GM19238 (cell line): ENCODE measurements around the gene GNG7.
"Not testable (repeated sequence)": the region's sequence is repeated elsewhere in the genome, so short reads cannot be mapped to it uniquely, and the experiment has no call there.

Experiments used
- DNase-seq: peaks from one replicate; pipeline ENCODE4 v3.0.0; 2011; ENCODE audit warnings: low spot score; ENCODE audit not compliant: insufficient read length

GNG7 gene

DNA sequence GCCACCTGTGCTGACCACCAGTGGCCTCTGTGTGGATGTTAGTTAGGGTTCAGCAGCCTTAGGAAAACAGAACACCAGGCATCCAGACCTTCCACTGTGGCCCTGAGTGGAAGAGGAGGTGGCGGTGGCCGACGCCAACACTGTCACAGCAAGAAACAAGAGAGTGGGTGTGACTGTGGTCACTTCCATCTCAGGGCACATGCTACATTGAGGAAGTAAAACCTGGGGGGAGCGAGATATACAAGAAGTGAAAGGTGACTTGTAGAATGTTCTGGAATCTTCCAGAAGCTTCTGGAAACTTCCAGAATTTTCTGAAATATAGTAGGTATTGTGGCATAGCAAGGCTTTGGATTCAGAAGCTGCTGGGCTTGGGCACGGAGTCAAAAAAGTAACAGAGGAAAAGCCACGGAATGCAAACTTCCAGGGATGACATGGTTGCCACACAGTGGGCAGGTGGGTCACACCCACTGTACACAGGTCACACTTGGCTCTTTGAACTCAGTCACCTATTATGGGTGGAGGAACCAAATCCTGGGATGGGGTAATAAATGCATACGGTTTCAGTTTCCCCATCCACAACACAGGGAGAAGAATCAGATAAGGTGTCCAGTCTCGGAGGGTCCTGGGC is 24.3 kb downstream of the GNG7 start:
- peak; percentile 78 for DNase-seq

DNA sequence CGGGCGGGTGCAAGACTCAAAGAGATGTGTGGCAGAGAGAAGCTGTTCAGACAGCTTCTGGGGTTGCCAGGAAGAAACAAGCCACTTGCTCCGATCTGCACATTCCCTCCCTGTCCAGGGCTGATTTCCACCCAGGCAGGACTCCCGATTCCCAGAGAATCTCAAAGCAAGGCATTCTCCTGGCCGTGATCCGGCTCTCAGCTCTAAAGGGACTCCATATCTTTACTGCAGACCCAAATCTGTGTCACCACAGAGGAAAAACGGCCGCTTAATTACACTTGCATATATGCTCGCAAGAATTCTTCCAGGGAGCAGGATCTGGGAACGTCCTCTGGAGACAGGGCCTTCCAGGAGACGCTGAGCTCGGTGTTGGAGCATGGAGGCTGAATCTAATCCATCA is 25.7 kb downstream of the GNG7 start:
- no peak for DNase-seq

DNA sequence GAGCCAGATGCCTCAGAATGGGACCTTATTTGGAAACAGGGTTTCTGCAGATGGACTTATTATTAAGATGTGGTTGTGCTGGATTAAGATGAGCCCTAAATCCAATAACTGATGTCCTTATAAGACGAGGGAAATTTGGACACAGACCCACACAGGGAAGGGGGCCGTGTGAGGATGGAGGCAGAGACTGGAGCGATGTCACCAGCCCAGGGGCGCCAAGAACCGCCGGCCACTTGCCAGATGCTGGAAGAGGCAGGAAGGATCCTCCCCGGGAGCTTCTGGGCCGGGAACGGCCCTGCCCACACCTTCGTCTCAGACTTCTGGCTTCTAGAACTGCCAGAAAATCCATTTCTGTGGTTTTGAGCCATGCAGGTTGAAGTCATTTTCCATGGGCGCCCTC is 26.6 kb downstream of the GNG7 start:
- no peak for DNase-seq

DNA sequence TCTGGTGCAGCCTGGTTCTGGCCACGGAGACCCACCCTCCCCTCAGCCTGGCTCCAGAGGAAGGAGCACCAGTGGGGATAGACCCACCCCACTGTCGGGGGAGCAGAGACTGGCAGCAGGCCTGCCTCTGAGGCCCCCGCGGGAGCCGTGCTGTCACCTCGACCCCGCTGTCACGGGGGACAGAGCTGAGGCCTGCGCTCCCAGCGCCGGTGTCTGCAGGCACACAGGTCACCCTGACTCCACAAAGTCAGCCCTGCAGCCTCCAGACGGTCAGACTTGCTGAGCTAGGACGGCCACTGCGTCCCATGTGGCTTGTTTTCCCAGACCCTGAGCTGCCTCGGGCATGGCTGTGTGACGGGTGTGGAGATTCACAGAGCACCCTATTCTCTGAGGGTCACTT is 32.3 kb downstream of the GNG7 start:
- DNase-seq: no peak

DNA sequence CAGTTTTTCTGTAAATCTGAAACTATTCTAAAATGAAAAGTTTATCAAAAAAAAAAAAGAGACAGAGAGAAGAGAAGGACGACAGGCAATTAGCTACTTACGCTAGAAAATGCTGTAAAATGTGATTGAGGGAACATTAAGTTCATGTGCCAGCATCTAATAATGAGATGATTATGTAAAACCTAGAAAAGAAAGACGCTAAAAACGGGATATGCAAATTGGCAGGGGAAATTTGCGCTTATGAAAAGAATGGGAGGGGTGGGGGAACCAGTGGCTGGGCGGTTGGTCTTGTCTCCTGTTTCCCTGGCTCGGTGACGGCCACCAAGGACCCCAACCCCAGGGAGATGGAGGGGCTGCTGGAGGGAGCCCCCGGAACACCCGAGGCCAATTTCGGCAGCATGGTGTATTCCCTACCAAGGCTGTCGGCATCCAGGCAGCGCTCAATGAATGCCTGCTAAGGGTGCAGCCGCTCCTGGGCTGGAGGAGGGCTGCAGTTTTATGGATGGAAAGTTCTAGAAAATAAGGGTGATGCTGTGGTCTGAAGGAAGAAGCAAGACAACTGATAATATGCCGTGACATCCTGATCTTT is 34.2 kb downstream of the GNG7 start:
- peak; percentile 32 for DNase-seq

- DNase-seq: not testable (repeated sequence)
Measured at GRCh38 chr19:2667349-2667748, 35.1 kb downstream of the GNG7 start.

DNA sequence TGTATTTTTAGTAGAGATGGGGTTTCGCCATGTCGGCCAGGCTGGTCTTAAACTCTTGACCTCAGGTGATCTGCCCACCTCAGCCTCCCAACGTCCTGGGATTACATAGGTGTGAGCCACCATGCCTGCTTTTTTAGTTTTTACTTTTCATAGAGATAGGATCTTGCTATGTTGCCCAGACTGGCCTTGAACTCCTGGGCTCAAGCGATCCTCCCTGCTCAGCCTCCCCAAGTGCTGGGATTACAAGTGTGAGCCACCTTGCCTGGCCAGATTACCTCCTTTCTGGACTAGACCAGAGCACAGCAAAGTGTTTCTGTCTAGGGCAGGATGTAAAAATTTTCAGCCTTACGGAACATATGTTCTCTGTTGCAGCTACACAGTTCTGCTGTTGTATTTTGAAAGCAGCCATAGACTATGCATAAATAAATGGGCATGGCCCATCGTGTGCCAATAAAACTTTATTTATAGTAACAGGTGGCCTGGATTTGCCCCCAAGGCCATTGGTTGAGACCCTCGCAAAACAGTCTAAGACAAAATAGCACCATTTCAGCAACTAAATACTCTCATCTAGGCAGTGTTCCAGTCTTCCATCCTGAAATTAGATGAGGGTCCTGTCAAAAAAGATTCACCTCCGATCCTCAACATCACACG is 36.0 kb downstream of the GNG7 start:
- DNase-seq: no peak

GRCh38 chr19:2665103-2665502 is 37.4 kb downstream of the GNG7 start:
- no peak for DNase-seq

GRCh38 chr19:2663920-2664571 is 38.4 kb downstream of the GNG7 start:
- DNase-seq: peak; percentile 35

DNA sequence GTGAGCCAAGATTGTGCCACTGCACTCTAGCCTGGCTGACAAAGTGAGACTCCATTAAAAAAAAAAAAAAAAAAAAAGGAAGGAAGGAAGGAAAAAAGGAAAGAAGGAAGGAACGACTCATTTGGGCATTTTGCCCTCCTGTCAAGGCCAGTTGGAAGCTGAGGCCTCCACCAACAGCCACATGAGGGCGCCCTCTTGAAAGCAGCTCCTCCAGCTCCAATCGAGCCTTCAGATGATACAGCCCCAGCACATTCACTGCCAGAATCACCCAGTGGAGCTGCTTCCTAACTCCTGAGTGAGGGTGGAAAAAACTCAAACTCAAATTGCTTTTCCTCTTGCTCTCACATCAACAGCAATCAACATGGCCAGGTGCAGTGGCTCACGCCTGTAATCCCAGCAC is 40.9 kb downstream of the GNG7 start:
- DNase-seq: no peak

DNA sequence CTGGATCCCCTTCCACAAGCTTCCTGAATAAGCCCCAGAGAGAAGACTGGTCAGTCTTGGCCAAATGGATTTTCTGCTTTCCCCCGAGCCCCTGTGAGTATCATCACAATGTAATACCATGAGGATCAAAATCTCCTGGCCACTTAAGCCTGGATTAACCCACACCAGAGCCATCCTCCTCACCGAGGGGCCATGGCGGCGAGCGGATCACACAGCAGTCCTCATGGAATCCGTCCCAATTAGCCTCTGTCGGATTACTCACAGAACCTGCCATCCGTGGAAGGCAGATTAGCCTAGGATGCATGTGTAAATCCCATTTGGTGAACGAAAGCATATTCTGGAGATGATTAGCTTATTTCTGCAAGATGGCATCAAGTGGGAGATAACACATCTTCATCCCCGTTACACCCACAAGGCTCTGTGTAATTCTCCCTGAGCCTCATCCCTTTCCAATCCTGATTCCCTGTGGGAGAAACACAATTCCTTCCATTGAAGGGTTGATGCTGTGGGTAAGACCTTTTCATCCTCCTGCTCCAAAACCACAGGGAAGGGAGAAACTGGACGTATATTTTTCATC is 42.5 kb downstream of the GNG7 start:
- no peak for DNase-seq

DNA sequence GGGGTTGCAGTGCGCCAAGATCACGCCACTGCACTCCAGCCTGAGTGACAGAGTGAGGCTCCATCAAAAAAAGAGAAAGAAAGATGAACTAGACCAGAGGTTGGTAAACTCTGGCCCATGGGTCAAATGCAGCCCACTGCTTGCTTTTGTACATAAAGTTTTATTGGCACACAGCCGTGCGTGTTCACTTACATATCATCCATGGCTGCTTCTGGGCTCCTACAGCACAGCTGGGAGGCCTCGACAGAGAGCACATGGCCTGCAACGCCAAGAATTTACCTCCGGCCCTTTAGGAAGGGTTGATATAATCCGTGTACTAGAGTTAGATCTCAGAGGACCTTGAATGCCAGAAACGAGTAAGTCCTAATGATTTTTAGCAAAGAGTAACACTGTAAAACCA is 46.0 kb downstream of the GNG7 start:
- no peak for DNase-seq

DNA sequence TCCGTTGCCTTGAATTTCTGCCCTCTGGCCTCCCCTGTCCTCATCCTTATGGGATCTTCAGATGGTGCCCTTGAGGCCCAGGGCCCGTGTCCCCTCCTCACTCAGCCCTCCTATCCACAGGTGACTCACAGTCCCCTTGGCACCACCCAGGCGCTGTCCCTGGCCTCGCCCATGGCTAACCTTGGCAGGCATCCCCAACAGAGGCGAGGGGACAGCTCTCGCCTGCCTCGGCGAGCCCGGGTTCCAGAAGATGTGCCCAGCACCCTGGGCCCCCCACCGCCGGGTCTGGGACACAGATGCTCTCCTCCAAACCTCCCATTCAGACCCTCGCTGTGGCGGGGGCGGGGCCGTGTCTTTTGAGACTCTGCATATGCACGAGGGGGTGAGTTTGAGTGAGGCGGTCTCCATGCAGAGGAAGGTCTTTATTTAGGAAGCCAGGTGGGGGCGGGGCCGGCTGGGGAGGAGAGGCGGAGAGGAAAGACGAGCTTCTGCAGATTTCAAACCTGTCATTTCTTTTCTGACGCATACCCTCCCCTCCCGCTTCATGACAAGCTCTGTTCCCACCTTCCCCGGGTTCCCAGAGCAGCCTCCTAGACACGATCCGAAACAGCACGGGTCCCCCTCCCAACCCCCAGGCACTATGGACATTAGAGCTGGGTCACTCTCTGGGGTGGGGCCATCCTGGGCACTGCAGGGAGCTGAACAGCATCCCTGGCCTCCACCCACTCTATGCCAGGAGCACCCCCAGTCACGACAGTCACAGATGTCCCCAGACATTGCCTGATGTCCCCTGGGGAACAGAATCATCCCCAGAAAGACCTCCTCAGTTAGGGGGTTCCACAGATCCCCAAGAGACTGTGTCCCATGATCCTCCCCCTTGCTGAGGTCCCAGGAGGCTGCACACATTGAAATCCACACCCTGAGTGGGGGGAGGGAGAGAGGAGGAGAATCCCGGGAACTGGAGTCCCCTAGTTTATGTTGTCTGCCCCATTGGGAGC is 48.5 kb downstream of the GNG7 start:
- no peak for DNase-seq

DNA sequence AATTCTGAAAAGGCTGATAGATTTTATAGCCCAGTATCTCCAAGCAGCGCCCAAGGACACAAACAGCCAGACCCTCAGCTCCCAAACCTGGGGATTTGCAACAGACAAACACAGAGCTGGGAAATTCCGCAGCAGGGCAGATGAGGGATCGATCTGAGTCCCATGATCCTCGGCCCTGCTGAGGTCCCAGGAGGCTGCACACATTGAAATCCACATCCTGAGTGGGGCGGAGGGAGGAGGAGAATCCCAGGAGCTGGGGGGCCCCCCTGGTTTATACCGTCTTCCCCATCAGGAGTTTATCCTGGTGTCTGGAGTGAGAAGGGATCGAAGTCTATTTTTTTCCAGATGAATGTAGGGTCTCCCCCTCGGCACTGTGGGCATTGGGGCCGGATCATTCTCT is 49.3 kb downstream of the GNG7 start:
- DNase-seq: no peak

- no peak for DNase-seq
Measured at GRCh38 chr19:2652504-2653099, 49.9 kb downstream of the GNG7 start.

DNA sequence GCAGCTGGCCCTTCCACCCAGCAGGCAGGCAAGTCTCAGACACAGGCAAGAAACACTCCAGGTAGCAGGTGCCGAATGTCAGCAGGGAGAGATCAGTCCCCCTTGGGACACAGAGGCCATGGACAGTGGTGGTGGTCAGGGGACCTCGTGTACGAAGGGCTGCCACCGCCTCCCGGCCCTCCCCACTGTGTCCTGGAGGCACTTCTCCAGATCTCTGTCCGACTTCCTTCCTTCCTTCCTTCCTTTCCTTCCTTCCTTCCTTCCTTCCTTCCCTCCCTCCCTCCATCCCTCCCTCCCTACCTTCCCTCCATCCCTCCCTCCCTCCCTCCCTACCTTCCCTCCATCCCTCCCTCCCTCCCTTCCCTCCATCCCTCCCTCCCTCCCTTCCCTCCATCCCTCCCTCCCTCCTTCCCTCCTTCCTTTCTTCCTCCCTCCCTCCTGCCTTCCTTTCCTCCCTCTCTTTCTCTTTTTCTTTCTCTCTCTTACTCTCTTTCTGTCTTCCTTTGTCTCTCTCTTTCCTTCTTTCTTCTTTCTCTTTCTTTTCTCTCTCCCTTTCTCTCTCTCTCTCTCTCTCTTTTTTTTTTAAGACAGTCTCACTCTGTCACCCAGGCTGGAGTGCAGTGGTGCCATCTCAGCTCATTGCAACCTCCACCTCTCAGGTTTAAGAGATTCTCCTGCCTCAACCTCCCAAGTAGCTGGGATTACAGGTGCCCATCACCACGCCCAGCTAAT is 51.3 kb downstream of the GNG7 start:
- not testable (repeated sequence) for DNase-seq

DNA sequence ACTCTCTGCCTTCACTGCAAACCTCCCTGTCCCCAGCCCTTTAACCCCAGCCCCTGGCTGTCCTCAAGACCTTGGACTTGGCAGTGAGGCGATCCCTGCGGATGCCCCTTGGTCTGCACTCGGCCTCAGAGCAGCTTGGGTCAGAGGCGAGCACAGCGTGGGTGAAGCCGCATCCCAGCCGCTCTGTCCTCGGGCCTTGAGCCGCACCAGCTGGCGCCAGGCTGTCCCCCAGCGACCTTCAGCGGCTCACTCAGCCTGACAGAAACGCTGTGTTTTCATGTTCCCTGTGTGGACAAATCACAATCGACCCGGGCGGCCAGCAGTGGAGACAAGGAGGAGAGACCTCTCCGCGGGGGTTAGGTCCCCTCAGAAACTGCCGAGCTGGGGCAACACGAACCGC is 52.0 kb downstream of the GNG7 start:
- no peak for DNase-seq

GRCh38 chr19:2648528-2648937 is 54.0 kb downstream of the GNG7 start:
- peak; percentile 82 for DNase-seq

GRCh38 chr19:2648099-2648498 is 54.4 kb downstream of the GNG7 start:
- no peak for DNase-seq
